ENCODE data around the gene MAGOH.
"Not testable (repeated sequence)": the region's sequence is repeated elsewhere in the genome, so short reads cannot be mapped to it uniquely, and the experiment has no call there.

The MAGOH gene

DNA sequence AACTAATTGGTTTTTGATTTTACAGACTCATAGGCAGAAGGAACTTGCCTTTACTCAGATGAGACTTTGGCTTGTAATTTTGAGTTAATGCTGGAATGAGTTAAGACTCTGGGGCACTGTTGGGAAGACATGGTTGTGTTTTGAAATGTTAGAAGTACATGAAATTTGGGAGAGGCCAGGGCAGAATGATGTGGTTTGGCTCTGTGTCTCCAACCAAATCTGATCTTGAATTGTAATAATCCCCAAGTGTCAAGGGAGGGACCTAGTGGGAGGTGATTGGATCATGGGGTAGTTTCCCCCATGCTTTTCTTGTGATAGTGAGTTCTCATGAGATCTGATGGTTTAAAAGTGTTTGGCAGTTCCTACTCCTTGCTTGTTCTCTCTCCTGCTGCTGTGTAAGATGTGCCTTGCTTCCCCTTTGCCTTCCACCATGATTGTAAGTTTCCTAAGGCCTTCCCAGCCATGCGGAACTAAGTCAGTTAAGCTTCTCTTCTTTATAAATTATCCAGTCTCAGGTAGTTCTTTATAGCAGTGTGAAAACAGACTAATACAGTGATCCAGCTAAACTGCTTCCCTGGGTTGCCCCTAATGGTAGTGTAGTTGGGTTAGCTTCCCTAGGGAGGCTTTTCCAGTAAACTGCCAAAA lies 31.5 kb downstream of the MAGOH start:
- peaks cover 28 to 76% (median 49%) of the 10 kb centered on the region in 5 donors for H3K36me3 ChIP-seq (ENCODE audit: control insufficient read depth in 5 of 5, insufficient read depth in 5 of 5, low read length in 5 of 5)
- no peak overlapping the region for H3K27ac ChIP-seq (ENCODE audit: low read depth, low read length)
- peaks cover 0 to 4% (median 0%) of the 10 kb centered on the region in 5 donors for H3K9me3 ChIP-seq (ENCODE audit: control insufficient read depth in 5 of 5, low read length in 5 of 5)
- no peaks in the 10 kb centered on the region for H3K27me3 ChIP-seq (ENCODE audit: control insufficient read depth in 5 of 5, insufficient read depth in 4 of 5, low read length in 5 of 5)
- H3K4me1 ChIP-seq (ENCODE audit: control insufficient read depth in 5 of 5, insufficient read depth in 5 of 5, low read length in 5 of 5), result peaks cover 0 to 19% (median 14%) of the 10 kb centered on the region in 5 donors
- H3K9ac ChIP-seq (ENCODE audit: low read length in 5 of 5), result no peak overlapping the region
- H3K4me3 ChIP-seq (ENCODE audit: low read depth in 1 of 5, low read length in 5 of 5), result no peak overlapping the region

GRCh38 chr1:53206083-53206685 lies 32.1 kb downstream of the MAGOH start:
- not testable (repeated sequence) for H3K27ac ChIP-seq (ENCODE audit: low read depth, low read length); H3K9ac ChIP-seq (ENCODE audit: low read length in 5 of 5); H3K27me3 ChIP-seq (ENCODE audit: control insufficient read depth in 5 of 5, insufficient read depth in 4 of 5, low read length in 5 of 5); H3K4me3 ChIP-seq (ENCODE audit: low read depth in 1 of 5, low read length in 5 of 5); H3K9me3 ChIP-seq (ENCODE audit: control insufficient read depth in 5 of 5, low read length in 5 of 5)
- H3K36me3 ChIP-seq (ENCODE audit: control insufficient read depth in 5 of 5, insufficient read depth in 5 of 5, low read length in 5 of 5), result peaks cover 34 to 75% (median 51%) of the 10 kb centered on the region in 5 donors
- peaks cover 0 to 19% (median 14%) of the 10 kb centered on the region in 5 donors for H3K4me1 ChIP-seq (ENCODE audit: control insufficient read depth in 5 of 5, insufficient read depth in 5 of 5, low read length in 5 of 5)

GRCh38 chr1:53205496-53205895 lies 32.8 kb downstream of the MAGOH start:
- not testable (repeated sequence) for H3K27me3 ChIP-seq (ENCODE audit: control insufficient read depth in 5 of 5, insufficient read depth in 4 of 5, low read length in 5 of 5); H3K27ac ChIP-seq (ENCODE audit: low read depth, low read length); H3K9me3 ChIP-seq (ENCODE audit: control insufficient read depth in 5 of 5, low read length in 5 of 5); H3K9ac ChIP-seq (ENCODE audit: low read length in 5 of 5); H3K4me3 ChIP-seq (ENCODE audit: low read depth in 1 of 5, low read length in 5 of 5)
- H3K36me3 ChIP-seq (ENCODE audit: control insufficient read depth in 5 of 5, insufficient read depth in 5 of 5, low read length in 5 of 5), result peaks cover 34 to 75% (median 49%) of the 10 kb centered on the region in 5 donors
- peaks cover 0 to 19% (median 14%) of the 10 kb centered on the region in 5 donors for H3K4me1 ChIP-seq (ENCODE audit: control insufficient read depth in 5 of 5, insufficient read depth in 5 of 5, low read length in 5 of 5)

GRCh38 chr1:53203466-53203865 lies 34.9 kb downstream of the MAGOH start:
- peaks cover 0 to 4% (median 0%) of the 10 kb centered on the region in 5 donors for H3K9me3 ChIP-seq (ENCODE audit: control insufficient read depth in 5 of 5, low read length in 5 of 5)
- no peak overlapping the region for H3K4me3 ChIP-seq (ENCODE audit: low read depth in 1 of 5, low read length in 5 of 5)
- peaks cover 29 to 56% (median 35%) of the 10 kb centered on the region in 5 donors for H3K36me3 ChIP-seq (ENCODE audit: control insufficient read depth in 5 of 5, insufficient read depth in 5 of 5, low read length in 5 of 5)
- H3K27me3 ChIP-seq (ENCODE audit: control insufficient read depth in 5 of 5, insufficient read depth in 4 of 5, low read length in 5 of 5), result no peaks in the 10 kb centered on the region
- H3K9ac ChIP-seq (ENCODE audit: low read length in 5 of 5), result no peak overlapping the region
- H3K4me1 ChIP-seq (ENCODE audit: control insufficient read depth in 5 of 5, insufficient read depth in 5 of 5, low read length in 5 of 5), result peaks cover 0 to 18% (median 15%) of the 10 kb centered on the region in 5 donors
- no peak overlapping the region for H3K27ac ChIP-seq (ENCODE audit: low read depth, low read length)

DNA sequence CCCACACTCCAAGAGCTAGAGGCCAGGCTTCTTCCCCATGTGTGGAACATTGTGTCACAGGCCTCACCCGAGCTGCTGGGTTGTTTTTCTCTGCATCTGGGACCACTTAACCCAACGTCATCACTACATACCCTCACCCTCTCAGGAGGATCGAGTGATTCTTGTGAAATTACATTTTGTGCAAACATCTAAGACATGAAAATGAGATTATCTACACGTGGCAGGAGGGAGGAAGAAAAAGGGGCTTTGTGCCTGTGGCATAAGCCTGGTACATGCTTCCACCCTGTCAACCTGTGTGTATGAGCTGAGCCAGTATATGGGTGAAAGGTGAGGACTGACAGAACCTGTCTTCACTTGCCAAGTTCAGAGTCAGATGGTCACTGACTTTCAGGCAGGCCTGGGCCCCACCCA lies 40.1 kb downstream of the MAGOH start:
- H3K4me1 ChIP-seq (ENCODE audit: control insufficient read depth in 5 of 5, insufficient read depth in 5 of 5, low read length in 5 of 5), result peaks cover 10 to 34% (median 33%) of the 10 kb centered on the region in 5 donors
- peak overlapping the region; percentile 95 to 99 (median 97) for H3K9ac ChIP-seq (ENCODE audit: low read length in 5 of 5)
- H3K9me3 ChIP-seq (ENCODE audit: control insufficient read depth in 5 of 5, low read length in 5 of 5), result no peaks in the 10 kb centered on the region
- H3K4me3 ChIP-seq (ENCODE audit: low read depth in 1 of 5, low read length in 5 of 5), result peak overlapping the region in 3 of 5 donors; percentile 89 to 90 (median 90)
- no peaks in the 10 kb centered on the region for H3K27me3 ChIP-seq (ENCODE audit: control insufficient read depth in 5 of 5, insufficient read depth in 4 of 5, low read length in 5 of 5)
- H3K36me3 ChIP-seq (ENCODE audit: control insufficient read depth in 5 of 5, insufficient read depth in 5 of 5, low read length in 5 of 5), result peaks cover 19 to 27% (median 21%) of the 10 kb centered on the region in 5 donors
- peak overlapping the region; percentile 96 for H3K27ac ChIP-seq (ENCODE audit: low read depth, low read length)

- peaks cover 10 to 34% (median 33%) of the 10 kb centered on the region in 5 donors for H3K4me1 ChIP-seq (ENCODE audit: control insufficient read depth in 5 of 5, insufficient read depth in 5 of 5, low read length in 5 of 5)
- H3K36me3 ChIP-seq (ENCODE audit: control insufficient read depth in 5 of 5, insufficient read depth in 5 of 5, low read length in 5 of 5), result peaks cover 12 to 20% (median 14%) of the 10 kb centered on the region in 5 donors
- H3K27me3 ChIP-seq (ENCODE audit: control insufficient read depth in 5 of 5, insufficient read depth in 4 of 5, low read length in 5 of 5), result no peaks in the 10 kb centered on the region
- peak overlapping the region; percentile 82 to 90 (median 89) for H3K4me3 ChIP-seq (ENCODE audit: low read depth in 1 of 5, low read length in 5 of 5)
- H3K9me3 ChIP-seq (ENCODE audit: control insufficient read depth in 5 of 5, low read length in 5 of 5), result no peaks in the 10 kb centered on the region
- H3K27ac ChIP-seq (ENCODE audit: low read depth, low read length), result peak overlapping the region; percentile 96
- H3K9ac ChIP-seq (ENCODE audit: low read length in 5 of 5), result peak overlapping the region; percentile 95 to 99 (median 97)
These were observed 40.8 kb downstream of the MAGOH start for GRCh38 chr1:53197291-53198200.

DNA sequence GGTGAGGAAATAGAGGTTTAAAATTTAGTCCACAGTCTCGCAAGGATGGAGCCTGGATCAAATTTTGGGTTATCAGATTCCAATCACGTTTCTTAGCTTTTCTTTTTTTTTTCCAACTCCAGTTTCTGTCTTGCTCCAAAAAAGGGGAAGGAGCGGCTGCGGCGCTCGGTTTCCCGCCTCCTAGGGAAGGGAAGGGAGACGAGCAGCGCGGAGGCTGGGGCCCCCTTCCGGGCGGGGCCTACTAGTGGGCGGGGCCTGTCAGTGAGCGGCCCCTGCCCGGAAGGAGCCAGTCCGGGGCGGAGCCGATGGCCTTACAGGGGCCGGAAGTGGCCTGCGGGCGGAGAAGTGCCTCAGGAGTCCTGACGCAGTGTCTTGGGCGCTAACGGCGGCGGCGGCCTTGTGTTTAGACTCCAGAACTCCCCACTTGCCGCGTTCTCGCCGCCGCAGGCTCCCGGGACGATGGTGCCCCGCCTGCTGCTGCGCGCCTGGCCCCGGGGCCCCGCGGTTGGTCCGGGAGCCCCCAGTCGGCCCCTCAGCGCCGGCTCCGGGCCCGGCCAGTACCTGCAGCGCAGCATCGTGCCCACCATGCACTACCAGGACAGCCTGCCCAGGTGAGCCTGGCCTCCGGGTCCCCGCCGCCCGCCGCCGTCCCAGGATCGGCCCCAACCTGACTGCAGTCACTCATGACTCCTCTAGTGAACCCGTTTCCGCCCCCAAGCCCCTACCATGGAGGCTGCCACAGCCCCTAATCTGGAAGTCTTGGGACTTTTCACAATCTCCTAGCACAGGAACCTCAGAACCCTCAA lies 41.6 kb downstream of the MAGOH start, which contains the start of gene CPT2:
Gene CPT2, plus strand, starts transcription at position 340 of the 806 bp plus-strand sequence. Its CDS starts 120 bp downstream, at position 460.
- H3K27me3 ChIP-seq (ENCODE audit: control insufficient read depth in 5 of 5, insufficient read depth in 4 of 5, low read length in 5 of 5), result no peaks in the 10 kb centered on the region
- H3K9me3 ChIP-seq (ENCODE audit: control insufficient read depth in 5 of 5, low read length in 5 of 5), result no peaks in the 10 kb centered on the region
- peak within 1 kb of the TSS; percentile 95 to 99 (median 97) for H3K9ac ChIP-seq (ENCODE audit: low read length in 5 of 5)
- peaks cover 10 to 34% (median 33%) of the 10 kb centered on the region in 5 donors for H3K4me1 ChIP-seq (ENCODE audit: control insufficient read depth in 5 of 5, insufficient read depth in 5 of 5, low read length in 5 of 5)
- peak within 1 kb of the TSS; percentile 82 to 90 (median 89) for H3K4me3 ChIP-seq (ENCODE audit: low read depth in 1 of 5, low read length in 5 of 5)
- H3K27ac ChIP-seq (ENCODE audit: low read depth, low read length), result peak within 1 kb of the TSS; percentile 96
- H3K36me3 ChIP-seq (ENCODE audit: control insufficient read depth in 5 of 5, insufficient read depth in 5 of 5, low read length in 5 of 5), result peaks cover 4 to 12% (median 8%) of the 10 kb centered on the region in 5 donors

DNA sequence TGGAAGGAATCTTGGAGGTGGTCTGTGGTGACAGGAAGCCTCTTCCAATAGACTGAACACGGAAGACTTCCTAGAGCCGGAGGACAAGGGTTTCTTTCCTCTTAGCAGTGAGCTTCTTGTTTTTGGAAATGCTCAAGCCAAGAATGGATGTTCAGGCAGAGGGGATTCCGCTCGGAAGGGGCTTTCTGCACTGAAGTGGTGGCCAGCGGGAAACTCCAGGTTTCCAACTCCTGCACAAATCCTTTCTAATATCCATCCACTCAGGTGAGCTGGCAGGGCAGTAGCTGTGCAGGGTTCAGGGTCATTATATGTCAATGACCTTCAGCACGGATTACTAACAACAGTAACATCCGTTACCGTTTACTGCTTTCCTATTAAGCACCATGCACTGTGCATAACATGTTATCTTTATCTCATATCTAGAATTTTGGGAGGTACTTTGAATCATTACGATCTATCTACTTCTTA lies 42.3 kb downstream of the MAGOH start:
- H3K36me3 ChIP-seq (ENCODE audit: control insufficient read depth in 5 of 5, insufficient read depth in 5 of 5, low read length in 5 of 5), result peaks cover 0 to 6% (median 3%) of the 10 kb centered on the region in 5 donors

More for the DNA sequence above, 42.3 kb downstream of the MAGOH start:
- H3K27ac ChIP-seq (ENCODE audit: low read depth, low read length), result peak overlapping the region; percentile 96
- H3K4me1 ChIP-seq (ENCODE audit: control insufficient read depth in 5 of 5, insufficient read depth in 5 of 5, low read length in 5 of 5), result peaks cover 10 to 34% (median 33%) of the 10 kb centered on the region in 5 donors
- no peaks in the 10 kb centered on the region for H3K27me3 ChIP-seq (ENCODE audit: control insufficient read depth in 5 of 5, insufficient read depth in 4 of 5, low read length in 5 of 5)
- no peaks in the 10 kb centered on the region for H3K9me3 ChIP-seq (ENCODE audit: control insufficient read depth in 5 of 5, low read length in 5 of 5)
- H3K9ac ChIP-seq (ENCODE audit: low read length in 5 of 5), result peak overlapping the region in 4 of 5 donors; percentile 0 to 97 (median 42)
- peak overlapping the region; percentile 33 to 90 (median 82) for H3K4me3 ChIP-seq (ENCODE audit: low read depth in 1 of 5, low read length in 5 of 5)
